RCC 7860 (cell line): ENCODE data around the gene ATP13A1.
"Not testable (repeated sequence)": the region's sequence is repeated elsewhere in the genome, so short reads cannot be mapped to it uniquely, and the experiment has no call there.

Experiments used
- DNase-seq: peaks from one replicate; pipeline ENCODE4 v3.0.0-alpha.2; 2015; ENCODE audit warnings: low spot score
- FAIRE-seq: peaks from 2 replicates; lab custom pipeline; 2012; peaks lifted over from hg19 to GRCh38; lab: Jason Lieb, UNC

Gene ATP13A1

GRCh38 chr19:19663256-19664120 is at the start of gene ATP13A1:
Gene ATP13A1, minus strand, starts transcription at chr19:19663676. Its CDS starts 10 bp downstream, at chr19:19663666.
- FAIRE-seq, result no peak
- peak; percentile 86 for DNase-seq

- FAIRE-seq (no peak), DNase-seq (no peak)
These were observed 48.7 kb upstream of the ATP13A1 start for GRCh38 chr19:19711934-19712828.

GRCh38 chr19:19711306-19711933 is 47.9 kb upstream of the ATP13A1 start:
- FAIRE-seq, result no peak
- no peak for DNase-seq

- no peak for FAIRE-seq
These were observed 47.0 kb upstream of the ATP13A1 start for GRCh38 chr19:19710506-19710905.

GRCh38 chr19:19704836-19705235 is 41.4 kb upstream of the ATP13A1 start:
- no peak for DNase-seq
- FAIRE-seq, result no peak

More at GRCh38 chr19:19710506-19710905, 47.0 kb upstream of the ATP13A1 start:
- DNase-seq, result no peak

- not testable (repeated sequence) for DNase-seq, FAIRE-seq
These were observed 37.0 kb upstream of the ATP13A1 start for GRCh38 chr19:19700493-19700892.

- FAIRE-seq, result no peak
These were observed 34.1 kb upstream of the ATP13A1 start for GRCh38 chr19:19697589-19697988.

GRCh38 chr19:19696386-19696785 is 32.9 kb upstream of the ATP13A1 start:
- DNase-seq, result no peak
- no peak for FAIRE-seq

More at GRCh38 chr19:19697589-19697988, 34.1 kb upstream of the ATP13A1 start:
- DNase-seq, result no peak

- no peak for DNase-seq
- FAIRE-seq, result no peak
These were observed 28.2 kb upstream of the ATP13A1 start for GRCh38 chr19:19691683-19692082.

- not testable (repeated sequence) for FAIRE-seq, DNase-seq
These were observed 25.5 kb upstream of the ATP13A1 start for GRCh38 chr19:19689023-19689422.

- no peak for FAIRE-seq
- DNase-seq, result no peak
These were observed 23.6 kb upstream of the ATP13A1 start for GRCh38 chr19:19687090-19687489.

GRCh38 chr19:19686580-19686979 is 23.1 kb upstream of the ATP13A1 start:
- DNase-seq, result no peak
- FAIRE-seq, result no peak

- not testable (repeated sequence) for DNase-seq, FAIRE-seq
These were observed 22.6 kb upstream of the ATP13A1 start for GRCh38 chr19:19686119-19686518.

GRCh38 chr19:19679176-19680073 is 15.9 kb upstream of the ATP13A1 start:
- FAIRE-seq (no peak), DNase-seq (no peak)

GRCh38 chr19:19677579-19677978 is 14.1 kb upstream of the ATP13A1 start:
- FAIRE-seq (no peak), DNase-seq (no peak)

- DNase-seq (no peak), FAIRE-seq (no peak)
These were observed 10.8 kb upstream of the ATP13A1 start for GRCh38 chr19:19674315-19674714.

GRCh38 chr19:19672816-19673215 is 9.3 kb upstream of the ATP13A1 start:
- DNase-seq (no peak), FAIRE-seq (no peak)

- DNase-seq (no peak), FAIRE-seq (no peak)
These were observed 6.6 kb upstream of the ATP13A1 start for GRCh38 chr19:19670070-19670551.

GRCh38 chr19:19668230-19669012 is 4.9 kb upstream of the ATP13A1 start, which contains the start of gene ZNF101:
Gene ZNF101, plus strand, starts transcription at chr19:19668839. Its CDS starts 125 bp downstream, at chr19:19668964.
- FAIRE-seq (peak; percentile 51), DNase-seq (peak; percentile 73)
